Cardiac muscle cell (in vitro differentiated cells and primary cell): ENCODE data around the gene PIK3CD. TPM values are rescaled to one million over a fixed set of nuclear protein-coding genes. Genes with fewer than 3 reads are reported as not detected.

Source experiments
- DNase-seq, 2 donors: peaks; one replicate each; pipeline versions ENCODE4 v3.0.0 to v3.0.0-alpha.2; 2010 to 2017; ENCODE audit warnings: low read depth in 1 of 2, low spot score in 1 of 2
- H3K27ac ChIP-seq: fragments of 200-600 bp; sonication (generic); 2 replicates; pipeline ENCODE4 v1.5.1; 2016
- H3K27me3 ChIP-seq: fragments of 200-600 bp; sonication (generic); 2 replicates; pipeline ENCODE4 v1.6.0; 2016; ENCODE audit warnings: control low read depth
- H3K36me3 ChIP-seq: fragments of 200-600 bp; sonication (generic); 2 replicates; pipeline ENCODE4 v1.5.1; 2016; ENCODE audit warnings: control low read depth
- H3K4me1 ChIP-seq: fragments of 200-600 bp; sonication (generic); 2 replicates; pipeline ENCODE4 v1.8.1; 2017; ENCODE audit warnings: low read depth, mild to moderate bottlenecking, mixed run types
- H3K4me3 ChIP-seq: fragments of 200-600 bp; sonication (generic); 2 replicates; pipeline ENCODE4 v1.5.1; 2016; ENCODE audit warnings: mild to moderate bottlenecking
- H3K9me3 ChIP-seq: fragments of 200-600 bp; sonication (generic); 2 replicates; pipeline ENCODE4 v1.5.1; 2017; ENCODE audit warnings: low read depth, mild to moderate bottlenecking, control low read depth
- CTCF ChIP-seq: IDR thresholded peaks from 2 replicates; pipeline ENCODE4 v1.5.1; 2012; ENCODE audit warnings: low read depth, mild to moderate bottlenecking, low read length
- polyA plus RNA-seq: library from polyadenylated mRNA; unstranded; fragments of >200 nt; fragmentation: Nextera tagmentation; extraction: Ambion mirVana; gene quantifications from 2 replicates; pipeline ENCODE4 v1.2.1, GENCODE V29; 2016
- total RNA-seq: library from RNA; depleted of rRNA; stranded (reverse); fragments of >200 nt; gene quantifications from 2 replicates; pipeline ENCODE4 v1.2.3, GENCODE V29; 2016

PIK3CD gene
- total and polyA plus RNA-seq, 2 experiments from 2014 or later: 3.0 to 7.9 TPM

- Histone ChIP-seq H3K4me3 (no peak overlapping the region), H3K27me3 (no peaks in the 10 kb centered on the region), H3K36me3 (no peaks in the 10 kb centered on the region), H3K4me1 (no peaks in the 10 kb centered on the region), H3K27ac (no peak overlapping the region), H3K9me3 (no peaks in the 10 kb centered on the region)
- no peak for TF ChIP-seq CTCF
- DNase-seq: no peak
These were observed 68.6 kb downstream of the PIK3CD start for GRCh38 chr1:9719978-9720722.

GRCh38 chr1:9720785-9721605, 69.5 kb downstream of the PIK3CD start:
- no peak for DNase-seq
- Histone ChIP-seq H3K4me3 (no peak overlapping the region), H3K4me1 (no peaks in the 10 kb centered on the region), H3K27me3 (no peaks in the 10 kb centered on the region), H3K9me3 (no peaks in the 10 kb centered on the region), H3K36me3 (no peaks in the 10 kb centered on the region), H3K27ac (no peak overlapping the region)
- no peak for TF ChIP-seq CTCF

GRCh38 chr1:9721606-9722377, 70.3 kb downstream of the PIK3CD start:
- Histone ChIP-seq H3K36me3 (no peaks in the 10 kb centered on the region), H3K4me1 (no peaks in the 10 kb centered on the region), H3K27ac (no peak overlapping the region), H3K27me3 (no peaks in the 10 kb centered on the region), H3K4me3 (no peak overlapping the region), H3K9me3 (no peaks in the 10 kb centered on the region)
- peak; percentile 66 for TF ChIP-seq CTCF
- peak; percentile 32 to 58 for DNase-seq

GRCh38 chr1:9722378-9722749, 70.8 kb downstream of the PIK3CD start:
- Histone ChIP-seq H3K27ac (no peak overlapping the region), H3K9me3 (no peaks in the 10 kb centered on the region), H3K4me1 (no peaks in the 10 kb centered on the region), H3K36me3 (no peaks in the 10 kb centered on the region), H3K27me3 (no peaks in the 10 kb centered on the region), H3K4me3 (no peak overlapping the region)
- DNase-seq: no peak
- no peak for TF ChIP-seq CTCF

GRCh38 chr1:9723068-9723805, 71.7 kb downstream of the PIK3CD start:
- Histone ChIP-seq H3K27me3 (no peaks in the 10 kb centered on the region), H3K27ac (no peak overlapping the region), H3K36me3 (no peaks in the 10 kb centered on the region), H3K4me1 (no peaks in the 10 kb centered on the region), H3K9me3 (no peaks in the 10 kb centered on the region), H3K4me3 (no peak overlapping the region)
- no peak for TF ChIP-seq CTCF
- DNase-seq: no peak
